Daoy (cell line): ENCODE results near the gene CCL22. TPM values are rescaled to one million over a fixed set of nuclear protein-coding genes. Genes with fewer than 3 reads are reported as not detected.
"Not testable (repeated sequence)": the region's sequence is repeated elsewhere in the genome, so short reads cannot be mapped to it uniquely, and the experiment has no call there.

Experiments used
- DNase-seq: peaks from one replicate; pipeline ENCODE4 v3.0.0-alpha.2; 2015; ENCODE audit warnings: low read depth
- total RNA-seq: library from RNA; depleted of rRNA; stranded (reverse); fragments of >200 nt; shearing (Covaris generic); gene quantifications from 2 replicates; pipeline ENCODE4 v1.2.3, GENCODE V29; 2014

Gene CCL22
- total RNA-seq, 1 experiment from 2014 or later = not detected

DNA sequence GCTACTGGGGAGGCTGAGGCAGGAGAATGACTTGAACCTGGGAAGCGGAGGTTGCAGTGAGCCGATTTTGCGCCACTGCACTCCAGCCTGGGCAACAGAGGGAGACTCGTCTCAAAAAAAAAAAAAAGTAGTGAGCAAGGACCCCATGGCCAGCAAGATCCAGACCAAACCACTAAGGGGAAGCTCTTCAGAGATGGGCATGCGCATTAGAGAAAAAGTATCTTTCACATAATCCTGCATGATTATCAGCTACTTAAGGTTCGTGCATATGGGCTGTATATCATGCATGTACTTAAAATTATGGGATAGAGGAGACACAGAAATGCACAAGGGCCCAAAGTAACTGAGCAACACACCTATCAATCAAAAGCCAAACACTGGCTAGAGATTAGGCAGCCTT lies 10.7 kb upstream of the CCL22 start:
- no peak for DNase-seq

DNA sequence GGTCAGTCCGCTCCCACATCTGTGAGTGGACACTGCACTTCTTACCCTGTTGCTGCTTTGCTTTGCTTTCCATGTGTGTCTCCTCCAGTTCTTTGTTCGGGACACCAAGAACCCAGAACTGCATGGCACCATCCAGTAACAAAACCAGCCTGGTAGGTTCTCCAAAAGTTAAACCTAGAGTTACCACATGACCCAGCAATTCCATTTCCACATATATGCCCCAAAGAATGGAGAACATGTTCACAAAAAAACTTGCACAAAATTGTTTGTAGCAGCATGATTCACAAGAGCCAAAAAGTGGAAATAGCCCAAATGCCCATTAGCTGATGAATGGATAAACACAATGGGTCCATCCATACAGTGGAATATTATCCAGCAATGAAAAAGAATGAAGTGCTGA lies 10.3 kb upstream of the CCL22 start:
- DNase-seq = no peak

DNA sequence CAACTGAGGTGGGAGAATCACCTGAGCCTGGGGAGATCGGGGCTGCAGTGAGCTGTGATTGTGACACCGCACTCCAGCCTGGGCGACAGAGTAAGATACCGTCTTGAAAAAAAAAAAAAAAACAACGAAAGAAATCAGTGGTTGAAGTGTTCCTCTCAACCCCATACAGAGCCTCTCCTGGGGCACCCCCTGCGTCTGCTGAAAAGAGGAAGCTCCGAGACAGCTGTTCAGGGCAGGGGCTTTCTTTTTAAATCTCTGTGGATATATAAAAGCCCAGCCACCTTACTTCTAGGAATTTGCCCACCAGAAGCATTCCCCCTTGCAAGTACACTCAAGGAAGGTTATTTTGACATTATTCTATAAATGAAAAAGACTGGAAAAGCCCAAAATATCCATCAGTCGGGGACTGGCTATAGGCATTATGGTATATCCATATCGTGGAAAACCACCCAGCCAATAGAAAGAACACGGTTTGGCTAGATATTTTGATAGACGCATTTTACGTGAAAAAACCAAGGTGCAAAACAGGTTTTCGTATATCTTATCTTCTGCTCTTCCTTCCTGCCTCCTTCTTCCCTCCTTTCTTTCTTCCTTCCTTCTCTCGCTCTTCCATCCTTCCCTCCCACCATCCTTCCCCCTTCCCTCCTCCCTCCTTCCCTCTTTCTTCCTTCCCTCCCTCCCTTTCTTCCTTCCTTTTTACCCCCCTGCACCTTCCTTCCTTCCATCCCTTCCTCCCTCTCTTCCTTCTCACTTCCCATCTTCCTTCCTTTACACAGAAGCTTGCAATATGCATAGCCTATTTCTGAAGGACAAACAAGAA lies 9.2 kb upstream of the CCL22 start:
- no peak for DNase-seq

DNA sequence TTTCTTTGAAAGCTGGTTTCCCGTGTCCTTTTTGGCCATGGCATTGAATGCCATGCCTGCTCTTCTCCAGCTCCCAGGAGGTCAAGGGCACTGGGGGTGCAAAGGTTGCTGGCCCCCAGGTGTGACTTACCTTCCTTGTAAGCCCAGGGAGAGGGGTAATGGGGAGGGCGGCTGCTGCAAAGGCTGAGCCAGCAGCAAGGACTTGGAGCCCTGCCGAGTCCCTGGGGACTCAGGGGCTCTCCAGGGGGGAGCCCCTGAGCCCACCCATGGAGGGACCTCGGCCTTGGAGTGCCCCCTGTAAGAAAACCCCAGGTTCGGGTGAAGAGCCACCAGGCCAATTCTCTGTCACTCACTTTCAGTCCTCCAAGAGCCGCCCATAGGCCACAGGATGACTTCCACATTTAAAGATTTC lies 5.9 kb upstream of the CCL22 start:
- no peak for DNase-seq

DNA sequence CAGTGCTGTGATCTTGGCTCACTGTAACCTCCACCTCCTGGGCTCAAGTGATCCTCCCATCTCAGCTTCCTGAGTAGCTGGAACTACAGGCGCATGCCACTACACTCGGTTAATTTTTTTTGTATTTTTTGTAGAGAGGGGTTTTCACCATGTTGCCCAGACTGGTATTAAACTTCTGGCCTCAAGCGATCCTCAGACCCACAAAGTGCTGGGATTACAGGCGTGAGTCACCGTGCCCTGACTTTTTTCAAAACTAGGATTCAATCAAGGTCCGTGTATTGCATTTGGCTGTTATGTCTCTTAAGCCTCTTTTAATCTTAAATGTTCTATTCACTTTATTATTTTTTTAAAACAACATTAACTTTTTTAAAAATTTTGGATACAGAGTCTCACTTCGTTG lies 4.3 kb upstream of the CCL22 start:
- DNase-seq = peak; percentile 49

DNA sequence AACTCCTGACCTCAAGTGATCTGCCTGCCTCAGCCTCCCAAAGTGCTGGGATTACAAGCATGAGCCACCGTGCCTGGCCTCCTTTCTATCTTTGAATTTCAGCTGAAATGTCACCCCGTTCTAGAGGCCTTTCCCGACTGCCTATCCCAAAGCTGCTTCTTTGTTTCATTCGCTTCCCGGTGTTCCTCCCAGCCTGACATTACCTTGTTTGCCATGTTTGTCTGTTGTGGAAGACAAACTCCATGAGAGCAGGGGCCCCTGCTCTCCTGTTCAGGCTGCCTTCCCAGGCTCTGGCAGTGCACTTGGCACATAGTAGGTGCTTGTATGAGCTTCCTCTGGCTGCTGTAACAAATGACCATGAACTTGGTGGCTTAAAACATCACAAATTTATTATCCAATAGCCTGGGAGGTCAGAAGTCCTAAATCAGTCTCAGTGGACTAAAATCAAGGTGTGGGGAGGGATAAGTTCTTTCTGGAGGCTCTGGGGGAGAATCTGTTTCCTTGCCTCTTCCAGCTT lies 2.6 kb upstream of the CCL22 start:
- DNase-seq = no peak

DNA sequence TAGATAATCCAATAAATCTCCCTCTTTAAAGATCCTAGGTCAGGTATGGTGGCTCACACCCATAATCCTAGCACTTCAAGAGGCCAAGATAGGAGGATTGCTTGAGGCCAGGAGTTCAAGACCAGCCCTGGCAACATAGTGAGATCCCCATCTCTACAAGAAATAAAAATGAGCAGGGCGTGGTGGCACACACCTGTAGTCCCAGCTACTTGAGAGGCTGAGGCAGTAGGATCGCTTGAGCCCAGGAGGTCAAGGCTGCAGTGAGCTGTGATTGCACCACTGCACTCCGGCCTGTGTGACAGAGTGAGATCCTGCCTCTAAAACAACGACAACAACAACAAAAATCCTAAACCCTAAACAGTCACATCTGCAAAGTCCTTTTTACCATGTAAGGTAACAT lies 2.0 kb upstream of the CCL22 start:
- no peak for DNase-seq

DNA sequence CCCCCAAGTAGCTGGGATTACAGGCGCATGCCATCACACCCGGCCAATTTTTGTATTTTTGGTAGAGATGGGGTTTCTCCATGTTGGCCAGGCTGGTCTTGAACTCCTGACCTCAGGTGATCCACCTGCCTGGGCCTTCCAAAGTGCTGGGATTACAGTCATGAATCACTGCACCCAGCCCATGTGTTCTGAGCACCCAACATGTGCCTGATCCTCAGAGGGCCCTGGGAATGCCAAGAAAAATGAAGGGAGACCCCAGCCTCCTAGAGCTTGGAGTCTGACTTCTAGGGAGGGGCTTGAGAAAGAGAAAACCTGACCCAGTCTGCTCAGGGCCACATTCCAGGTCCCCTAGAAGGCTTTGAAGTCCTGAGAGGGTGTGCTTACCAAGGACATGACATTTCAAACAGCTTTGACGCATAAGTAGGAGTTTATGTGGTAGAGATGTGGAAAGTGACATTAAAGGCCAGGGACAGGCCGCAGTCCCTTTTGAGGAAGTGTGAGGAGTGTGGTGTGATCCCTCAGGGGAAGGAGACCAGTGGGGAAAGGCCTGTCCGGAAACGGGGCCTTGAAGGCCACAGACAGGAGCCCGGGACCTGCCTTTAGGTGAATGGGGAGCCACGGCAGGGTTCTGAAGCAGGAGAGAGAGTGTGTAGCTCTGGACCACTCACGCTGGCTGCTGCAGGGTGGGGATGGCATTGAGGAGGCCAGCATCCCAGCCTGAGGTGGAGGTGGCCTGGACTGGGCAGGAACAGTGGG lies 1.1 kb upstream of the CCL22 start:
- DNase-seq = no peak

DNA sequence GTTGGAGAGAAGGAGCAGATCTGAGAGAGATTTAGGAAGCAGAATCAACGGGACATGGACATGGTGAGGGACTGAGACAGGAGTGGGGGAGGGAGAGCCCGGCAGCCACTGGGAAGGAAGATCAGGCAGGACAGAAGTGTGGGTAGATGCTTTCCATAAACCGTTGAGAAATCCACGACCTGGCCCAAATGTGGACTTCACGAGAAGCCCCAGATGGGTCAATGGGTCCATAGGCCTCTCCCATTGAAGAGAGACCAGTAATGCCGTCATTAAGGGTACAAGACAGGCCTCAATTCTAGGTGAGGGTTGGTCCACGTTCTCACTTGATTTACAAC lies 530 bp upstream of the CCL22 start:
- DNase-seq = no peak

DNA sequence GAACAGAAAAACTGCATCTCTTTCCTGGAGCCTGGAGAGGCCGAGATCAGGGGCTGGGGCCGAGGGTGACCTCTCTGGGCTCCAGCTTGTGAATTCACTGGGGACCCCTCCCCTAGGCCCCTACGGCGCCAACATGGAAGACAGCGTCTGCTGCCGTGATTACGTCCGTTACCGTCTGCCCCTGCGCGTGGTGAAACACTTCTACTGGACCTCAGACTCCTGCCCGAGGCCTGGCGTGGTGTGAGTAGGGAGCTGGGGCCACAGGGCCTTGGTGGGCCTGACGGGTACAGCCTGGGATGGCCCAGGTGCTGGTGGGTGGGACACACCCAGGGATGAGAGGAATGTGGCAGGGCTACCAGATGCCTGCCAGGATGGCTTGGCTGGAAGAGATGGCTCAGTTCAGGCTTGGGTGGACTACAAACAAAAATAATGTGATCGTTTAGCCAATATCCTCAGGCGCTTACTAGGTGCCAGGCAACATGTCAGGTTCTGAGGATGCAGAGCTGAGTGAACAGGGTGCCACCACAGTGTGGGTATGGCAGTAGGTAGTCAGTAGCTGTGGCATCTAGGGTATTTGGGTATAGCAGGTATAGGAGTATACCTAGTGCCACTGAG lies 1.8 kb downstream of the CCL22 start:
- no peak for DNase-seq

DNA sequence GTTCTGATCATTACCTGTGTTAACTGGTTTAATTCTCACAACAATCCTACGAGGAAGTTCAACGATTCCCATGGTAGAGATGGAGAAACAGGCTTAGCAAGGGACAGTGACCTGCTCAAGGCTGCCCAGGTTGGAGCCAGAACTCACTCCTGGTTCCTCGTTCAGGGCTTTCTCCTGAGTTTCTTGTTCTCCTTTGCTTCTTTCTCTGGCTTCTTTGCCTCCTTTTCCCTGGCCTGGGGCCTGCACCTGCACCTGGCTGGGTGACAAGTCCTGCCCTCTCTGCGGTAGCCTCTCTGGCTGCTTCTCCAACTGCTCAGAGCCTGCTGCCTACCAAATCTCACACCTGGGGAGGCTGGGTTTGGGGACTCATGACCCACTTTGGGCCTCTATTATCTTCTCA lies 2.8 kb downstream of the CCL22 start:
- DNase-seq = no peak

DNA sequence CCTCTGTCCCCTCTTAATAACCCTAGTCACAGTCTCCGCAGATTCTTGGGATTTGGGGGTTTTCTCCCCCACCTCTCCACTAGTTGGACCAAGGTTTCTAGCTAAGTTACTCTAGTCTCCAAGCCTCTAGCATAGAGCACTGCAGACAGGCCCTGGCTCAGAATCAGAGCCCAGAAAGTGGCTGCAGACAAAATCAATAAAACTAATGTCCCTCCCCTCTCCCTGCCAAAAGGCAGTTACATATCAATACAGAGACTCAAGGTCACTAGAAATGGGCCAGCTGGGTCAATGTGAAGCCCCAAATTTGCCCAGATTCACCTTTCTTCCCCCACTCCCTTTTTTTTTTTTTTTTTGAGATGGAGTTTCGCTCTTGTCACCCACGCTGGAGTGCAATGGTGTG lies 5.6 kb downstream of the CCL22 start:
- DNase-seq = no peak

DNA sequence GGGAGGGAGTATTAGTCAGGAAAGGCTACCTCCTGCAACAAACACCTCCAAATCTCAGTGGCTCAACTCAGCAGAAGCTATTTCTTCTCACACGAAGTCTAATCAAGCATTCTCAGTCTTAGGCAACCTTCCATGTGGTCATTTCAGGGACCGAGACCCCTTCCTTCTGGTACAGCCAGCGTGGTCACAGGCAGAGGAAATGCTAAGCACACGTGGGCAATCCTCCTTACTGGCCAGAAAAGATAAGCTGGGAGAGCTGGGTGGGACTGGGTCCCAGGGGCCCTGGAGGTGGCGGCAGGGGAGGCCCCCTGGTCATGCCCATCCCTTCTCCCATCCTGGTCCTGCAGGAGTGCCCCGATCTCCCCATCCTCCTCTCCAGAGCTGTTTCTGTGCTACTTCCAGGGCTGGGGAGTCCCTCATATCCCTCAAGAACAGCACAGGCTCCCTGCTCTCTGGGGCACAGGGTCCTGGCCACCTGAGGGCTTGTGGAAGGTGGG lies 8.0 kb downstream of the CCL22 start:
- DNase-seq = no peak

DNA sequence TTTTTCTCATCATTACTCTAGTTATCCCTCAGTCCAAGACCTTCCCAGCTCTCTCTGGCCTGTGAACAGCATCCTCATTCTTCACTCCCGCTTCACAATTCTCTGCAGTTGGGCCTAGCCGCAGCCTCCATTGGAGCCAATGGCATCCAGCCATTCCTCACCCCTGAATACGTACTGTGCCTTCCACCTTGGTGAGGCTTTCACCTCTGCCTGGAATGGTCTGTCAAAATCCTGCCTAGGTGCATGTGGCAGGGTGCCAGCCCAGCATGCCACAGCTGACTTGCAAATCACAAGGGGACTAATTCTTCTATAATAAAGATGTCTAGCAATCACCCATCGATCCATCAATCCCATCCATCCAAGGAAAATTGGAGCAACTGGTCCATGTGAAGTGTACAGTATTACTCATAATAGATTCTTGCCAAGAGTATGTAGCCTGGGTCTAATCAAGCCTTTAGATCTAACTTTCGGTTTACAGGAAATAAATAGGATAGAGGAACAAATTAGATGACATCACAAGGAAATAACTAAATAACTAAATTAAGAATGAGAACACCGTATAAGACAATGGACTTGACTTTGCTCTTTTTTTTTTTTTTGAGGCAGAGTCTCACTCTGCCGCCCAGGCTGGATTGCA lies 8.7 kb downstream of the CCL22 start:
- DNase-seq = no peak

DNA sequence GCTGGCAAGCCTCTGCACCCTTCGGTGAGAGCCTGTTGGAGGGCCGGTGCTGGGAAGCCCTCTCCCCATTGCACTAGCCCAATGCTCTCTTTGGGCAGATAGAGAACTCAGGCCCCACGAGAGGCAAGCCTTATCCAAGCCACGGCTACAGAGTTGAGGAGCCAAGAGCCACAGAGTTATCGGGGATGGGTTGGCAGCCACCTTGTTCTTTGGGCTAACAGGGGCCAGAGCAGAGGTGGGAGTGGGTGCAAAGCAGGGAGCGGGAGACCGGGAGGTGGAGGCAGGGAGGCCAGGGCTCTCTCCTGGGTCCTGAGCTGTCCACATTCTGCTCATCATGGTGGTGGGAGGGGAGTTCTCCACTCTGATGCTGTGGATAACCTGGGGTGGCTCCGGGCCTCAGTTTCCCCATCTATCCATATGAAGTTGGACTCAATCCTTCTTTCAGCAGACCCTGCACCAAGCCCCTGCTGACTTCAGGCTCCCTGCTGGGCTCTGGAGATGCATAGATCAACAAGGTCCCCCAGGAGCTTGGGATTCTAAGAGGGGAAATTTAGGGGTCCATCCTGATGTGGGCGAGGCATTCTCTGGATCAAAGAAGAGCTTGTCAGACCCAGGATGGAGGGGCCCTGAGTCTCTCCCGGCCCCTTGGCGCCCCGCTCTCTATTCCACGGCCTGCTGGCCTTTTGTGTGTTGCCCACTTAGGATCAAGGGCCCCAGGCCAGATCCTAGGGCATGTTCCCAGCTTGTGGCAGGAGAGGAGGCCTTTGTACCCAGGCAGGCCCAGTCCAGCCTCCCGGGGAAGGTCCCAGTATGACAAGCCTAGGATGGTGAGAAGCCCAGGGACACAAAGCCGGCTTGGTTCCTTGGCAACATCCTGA lies 13.2 kb downstream of the CCL22 start:
- no peak for DNase-seq

DNA sequence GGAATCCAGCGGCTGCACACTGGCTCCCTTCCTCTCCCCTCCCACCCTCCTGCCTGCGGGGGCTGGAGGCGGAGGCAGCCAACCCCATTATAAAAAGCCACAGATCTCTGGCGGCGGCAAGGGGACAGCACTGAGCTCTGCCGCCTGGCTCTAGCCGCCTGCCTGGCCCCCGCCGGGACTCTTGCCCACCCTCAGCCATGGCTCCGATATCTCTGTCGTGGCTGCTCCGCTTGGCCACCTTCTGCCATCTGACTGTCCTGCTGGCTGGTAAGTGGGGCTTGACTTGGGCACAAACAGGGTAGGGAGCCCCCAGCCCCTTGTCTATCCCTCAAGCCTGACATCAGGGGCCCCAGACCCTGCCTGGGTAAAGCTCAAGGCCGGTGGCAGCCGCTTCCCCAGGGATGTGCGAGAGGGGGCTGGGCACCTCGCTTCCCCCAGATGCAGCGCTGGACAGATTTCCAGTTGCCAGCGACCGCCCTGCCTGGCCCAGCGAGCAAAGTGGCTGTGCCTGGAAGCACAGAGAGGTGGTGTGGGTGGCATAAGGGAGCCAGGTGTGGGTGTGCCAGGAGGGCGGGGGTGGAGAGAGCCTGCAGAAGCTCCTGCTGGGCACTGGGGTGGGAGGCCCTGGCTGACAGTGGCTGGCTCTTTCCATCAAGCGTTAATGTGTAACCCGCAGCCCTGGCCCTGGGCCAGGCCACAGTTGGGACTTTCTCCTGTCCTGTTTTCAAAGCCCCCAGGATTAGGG lies 14.0 kb downstream of the CCL22 start, which contains the start of gene CX3CL1:
Gene CX3CL1, plus strand, starts transcription at position 119 of the 745 bp plus-strand sequence. Its CDS starts 79 bp downstream, at position 198.
- peak; percentile 64 for DNase-seq

DNA sequence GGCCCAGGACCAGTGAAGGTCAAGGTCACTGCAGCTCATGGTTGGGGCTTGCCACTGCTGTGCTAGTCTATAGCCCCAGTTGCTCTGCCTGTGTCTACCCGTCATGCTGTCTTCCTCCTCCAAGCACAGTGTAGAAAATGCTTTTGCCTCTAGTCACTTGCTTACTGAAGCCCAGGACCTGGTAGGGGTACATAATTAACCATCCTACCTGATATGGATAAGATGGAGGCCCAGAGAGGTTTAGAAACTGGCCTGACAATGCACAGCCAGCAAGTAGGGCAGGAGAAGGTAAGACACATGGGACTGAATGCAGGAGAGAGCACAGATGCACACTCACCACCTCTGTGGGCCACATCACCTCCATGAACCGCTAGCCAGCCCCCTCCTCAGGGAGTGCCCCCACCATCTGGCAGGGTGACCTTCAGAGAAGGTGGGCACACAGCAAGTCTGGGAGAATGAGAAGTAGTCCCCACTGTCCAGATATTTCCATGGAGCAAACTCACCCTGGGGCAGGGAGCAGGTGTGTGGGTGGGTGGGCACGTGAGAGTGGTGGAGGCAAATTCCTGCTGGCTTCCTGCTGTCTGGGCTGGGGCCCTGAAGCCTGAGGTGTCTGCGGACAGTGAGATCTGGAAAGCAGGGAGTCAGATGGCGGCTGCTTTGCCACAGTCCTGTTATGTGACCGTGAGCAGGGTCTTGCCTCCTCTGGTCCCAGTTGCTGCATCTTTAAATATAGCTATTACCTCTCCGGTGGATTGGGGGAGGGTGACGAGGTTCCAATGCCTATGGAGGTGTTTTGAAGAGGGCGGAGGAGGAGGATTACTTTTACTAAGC lies 14.7 kb downstream of the CCL22 start:
- DNase-seq = no peak

DNA sequence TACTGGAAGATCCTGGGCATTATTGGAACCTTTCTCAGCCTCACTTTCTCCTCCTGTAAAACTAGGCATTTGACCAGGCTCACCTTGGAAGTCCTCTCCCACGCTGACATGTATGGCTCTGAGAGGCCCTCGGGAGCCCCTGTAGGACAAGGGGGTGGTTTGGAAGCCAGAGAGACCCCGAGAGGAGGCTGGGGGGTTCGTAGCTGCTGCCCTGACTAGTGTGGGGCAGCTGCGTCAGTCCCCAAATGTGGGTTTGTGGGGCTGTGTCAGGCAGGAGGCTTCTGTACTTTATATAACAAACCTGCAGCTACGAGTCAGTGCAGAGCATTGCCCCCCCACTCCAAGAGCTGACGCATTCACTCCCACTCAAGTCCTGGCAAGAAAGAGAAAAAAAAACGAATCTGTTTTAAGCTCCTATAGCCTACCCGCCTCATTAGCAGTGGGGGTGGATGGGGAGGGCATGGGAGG lies 15.5 kb downstream of the CCL22 start:
- DNase-seq = peak; percentile 56

DNA sequence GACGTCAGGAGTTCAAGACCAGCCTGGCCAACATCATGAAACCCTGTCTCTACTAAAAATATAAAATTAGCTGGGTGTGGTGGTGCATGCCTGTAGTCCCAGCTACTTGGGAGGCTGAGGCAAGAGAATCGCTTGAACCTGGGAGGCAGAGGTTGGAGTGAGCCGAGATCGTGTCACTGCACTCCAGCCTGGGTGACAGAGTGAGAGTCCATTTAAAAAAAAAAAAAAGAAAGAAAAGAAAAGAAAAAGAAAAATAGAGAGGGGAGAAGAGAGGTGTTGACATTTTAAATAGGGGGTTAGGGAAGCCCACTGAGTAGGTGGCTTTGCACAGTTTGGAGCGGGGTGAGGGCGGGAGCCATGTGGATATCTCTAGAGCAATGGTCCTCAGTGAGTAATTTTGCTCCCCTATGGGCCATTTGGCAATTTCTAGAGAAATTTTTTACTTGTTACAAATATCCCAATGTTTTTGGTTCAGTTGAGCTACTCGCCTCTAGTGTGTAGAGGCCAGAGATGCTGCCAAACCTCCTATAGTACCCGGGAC lies 16.4 kb downstream of the CCL22 start:
- DNase-seq = not testable (repeated sequence)
